Measurements from ENCODE around the gene SNTG2. TPM values are rescaled to one million over a fixed set of nuclear protein-coding genes. Genes with fewer than 3 reads are reported as not detected.

SNTG2 gene
- total RNA-seq, 1 experiment from 2014 or later, result 20.5 TPM

DNA sequence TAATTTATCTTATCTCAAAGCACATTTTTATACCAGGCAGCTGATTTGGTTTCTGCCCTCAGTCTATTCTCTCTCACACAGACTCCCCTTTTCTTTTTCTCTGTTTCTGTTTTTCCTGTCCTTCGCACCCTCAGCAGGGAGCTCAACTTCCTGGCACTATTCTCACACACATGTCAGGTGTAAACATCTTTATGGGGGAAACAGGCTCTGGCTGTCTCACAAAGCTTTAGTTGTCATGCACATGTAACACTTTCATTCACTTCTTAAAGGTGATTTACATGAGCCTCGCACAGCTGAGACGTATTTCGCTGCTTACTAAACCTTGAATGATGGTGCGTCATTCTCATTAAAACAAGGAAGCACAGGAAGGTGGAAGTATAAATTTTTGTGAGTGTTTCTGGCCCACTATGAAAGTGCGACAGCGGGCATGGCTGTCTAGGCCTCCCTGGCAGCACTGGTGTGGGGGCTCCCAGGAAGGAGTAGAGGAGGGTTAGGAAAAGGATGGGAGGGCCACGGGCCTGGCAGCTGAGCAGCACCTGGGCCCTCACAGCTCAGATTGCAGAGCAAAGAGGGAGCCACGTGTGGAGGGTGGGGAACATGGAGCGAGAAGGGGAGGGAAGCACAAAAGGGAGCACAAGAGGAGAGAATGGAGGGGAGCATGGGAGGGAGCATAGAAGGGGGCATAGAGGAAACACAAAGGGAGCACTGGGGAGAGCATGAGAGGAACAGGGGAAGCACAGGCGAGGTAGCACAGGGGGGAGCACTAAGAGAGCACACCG, 46.2 kb upstream of the SNTG2 start (continued):
- TF ChIP-seq, protein P1, sequence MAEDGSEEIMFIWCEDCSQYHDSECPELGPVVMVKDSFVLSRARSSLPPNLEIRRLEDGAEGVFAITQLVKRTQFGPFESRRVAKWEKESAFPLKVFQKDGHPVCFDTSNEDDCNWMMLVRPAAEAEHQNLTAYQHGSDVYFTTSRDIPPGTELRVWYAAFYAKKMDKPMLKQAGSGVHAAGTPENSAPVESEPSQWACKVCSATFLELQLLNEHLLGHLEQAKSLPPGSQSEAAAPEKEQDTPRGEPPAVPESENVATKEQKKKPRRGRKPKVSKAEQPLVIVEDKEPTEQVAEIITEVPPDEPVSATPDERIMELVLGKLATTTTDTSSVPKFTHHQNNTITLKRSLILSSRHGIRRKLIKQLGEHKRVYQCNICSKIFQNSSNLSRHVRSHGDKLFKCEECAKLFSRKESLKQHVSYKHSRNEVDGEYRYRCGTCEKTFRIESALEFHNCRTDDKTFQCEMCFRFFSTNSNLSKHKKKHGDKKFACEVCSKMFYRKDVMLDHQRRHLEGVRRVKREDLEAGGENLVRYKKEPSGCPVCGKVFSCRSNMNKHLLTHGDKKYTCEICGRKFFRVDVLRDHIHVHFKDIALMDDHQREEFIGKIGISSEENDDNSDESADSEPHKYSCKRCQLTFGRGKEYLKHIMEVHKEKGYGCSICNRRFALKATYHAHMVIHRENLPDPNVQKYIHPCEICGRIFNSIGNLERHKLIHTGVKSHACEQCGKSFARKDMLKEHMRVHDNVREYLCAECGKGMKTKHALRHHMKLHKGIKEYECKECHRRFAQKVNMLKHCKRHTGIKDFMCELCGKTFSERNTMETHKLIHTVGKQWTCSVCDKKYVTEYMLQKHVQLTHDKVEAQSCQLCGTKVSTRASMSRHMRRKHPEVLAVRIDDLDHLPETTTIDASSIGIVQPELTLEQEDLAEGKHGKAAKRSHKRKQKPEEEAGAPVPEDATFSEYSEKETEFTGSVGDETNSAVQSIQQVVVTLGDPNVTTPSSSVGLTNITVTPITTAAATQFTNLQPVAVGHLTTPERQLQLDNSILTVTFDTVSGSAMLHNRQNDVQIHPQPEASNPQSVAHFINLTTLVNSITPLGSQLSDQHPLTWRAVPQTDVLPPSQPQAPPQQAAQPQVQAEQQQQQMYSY (CRISPR knock-in tag; IDR thresholded peaks at IDR 0.05), result no peak
- TF ChIP-seq, protein P2, sequence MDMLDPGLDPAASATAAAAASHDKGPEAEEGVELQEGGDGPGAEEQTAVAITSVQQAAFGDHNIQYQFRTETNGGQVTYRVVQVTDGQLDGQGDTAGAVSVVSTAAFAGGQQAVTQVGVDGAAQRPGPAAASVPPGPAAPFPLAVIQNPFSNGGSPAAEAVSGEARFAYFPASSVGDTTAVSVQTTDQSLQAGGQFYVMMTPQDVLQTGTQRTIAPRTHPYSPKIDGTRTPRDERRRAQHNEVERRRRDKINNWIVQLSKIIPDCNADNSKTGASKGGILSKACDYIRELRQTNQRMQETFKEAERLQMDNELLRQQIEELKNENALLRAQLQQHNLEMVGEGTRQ (CRISPR knock-in tag; IDR thresholded peaks at IDR 0.05), result peak; percentile 52
- TF ChIP-seq ZNF121 (CRISPR knock-in tag; IDR thresholded peaks at IDR 0.05), result no peak

DNA sequence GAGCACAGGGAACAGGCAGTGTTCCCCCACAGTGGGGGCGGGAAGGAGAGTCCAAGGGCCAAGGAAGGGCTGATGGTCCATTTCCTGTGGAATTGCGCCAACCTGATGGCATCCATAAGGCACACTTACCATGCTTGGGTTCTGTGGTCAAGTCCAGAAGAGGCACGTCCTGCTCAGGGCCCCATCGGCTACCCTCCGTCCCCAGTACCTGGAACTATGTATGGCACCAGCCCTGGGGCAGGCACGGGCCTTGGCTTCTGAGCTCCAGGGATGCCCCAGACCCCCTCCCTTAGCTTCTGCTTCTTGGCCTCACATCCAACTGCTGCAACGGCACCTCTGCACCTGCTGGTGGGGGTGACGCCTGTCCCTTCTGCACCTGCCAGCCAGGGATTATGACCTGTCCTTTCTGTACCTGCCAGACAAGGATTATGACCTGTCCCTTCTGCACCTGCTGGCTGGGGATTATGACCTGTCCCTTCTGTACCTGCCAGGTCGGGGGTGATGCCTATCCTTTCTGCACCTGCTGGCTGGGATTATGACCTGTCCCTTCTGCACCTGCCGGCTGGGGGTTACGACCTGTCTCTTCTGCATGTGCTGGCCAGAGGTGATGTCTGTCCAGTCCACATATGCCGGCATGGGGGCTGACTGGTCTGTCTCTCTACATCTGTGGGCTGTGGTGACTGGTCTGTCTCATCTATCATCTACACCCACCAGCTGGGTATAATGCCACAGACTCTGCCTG, 45.4 kb upstream of the SNTG2 start:
- no peak for DNase-seq (ENCODE audit: low spot score)
- peaks cover 32% of the 10 kb centered on the region for H3K27me3 Mint-ChIP-seq (ENCODE audit: low read depth)
- TF ChIP-seq, protein P3, sequence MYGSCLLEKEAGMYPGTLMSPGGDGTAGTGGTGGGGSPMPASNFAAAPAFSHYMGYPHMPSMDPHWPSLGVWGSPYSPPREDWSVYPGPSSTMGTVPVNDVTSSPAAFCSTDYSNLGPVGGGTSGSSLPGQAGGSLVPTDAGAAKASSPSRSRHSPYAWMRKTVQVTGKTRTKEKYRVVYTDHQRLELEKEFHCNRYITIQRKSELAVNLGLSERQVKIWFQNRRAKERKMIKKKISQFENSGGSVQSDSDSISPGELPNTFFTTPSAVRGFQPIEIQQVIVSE (CRISPR knock-in tag; IDR thresholded peaks at IDR 0.05; ENCODE audit: borderline replicate concordance), result no peak
- TF ChIP-seq, protein P4, sequence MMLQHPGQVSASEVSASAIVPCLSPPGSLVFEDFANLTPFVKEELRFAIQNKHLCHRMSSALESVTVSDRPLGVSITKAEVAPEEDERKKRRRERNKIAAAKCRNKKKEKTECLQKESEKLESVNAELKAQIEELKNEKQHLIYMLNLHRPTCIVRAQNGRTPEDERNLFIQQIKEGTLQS (CRISPR knock-in tag; conservative IDR thresholded peaks at IDR 0.05), result 0 out of 2 replicates have a peak, but pooled peaks have one; percentile 41
- TF ChIP-seq, protein P5, sequence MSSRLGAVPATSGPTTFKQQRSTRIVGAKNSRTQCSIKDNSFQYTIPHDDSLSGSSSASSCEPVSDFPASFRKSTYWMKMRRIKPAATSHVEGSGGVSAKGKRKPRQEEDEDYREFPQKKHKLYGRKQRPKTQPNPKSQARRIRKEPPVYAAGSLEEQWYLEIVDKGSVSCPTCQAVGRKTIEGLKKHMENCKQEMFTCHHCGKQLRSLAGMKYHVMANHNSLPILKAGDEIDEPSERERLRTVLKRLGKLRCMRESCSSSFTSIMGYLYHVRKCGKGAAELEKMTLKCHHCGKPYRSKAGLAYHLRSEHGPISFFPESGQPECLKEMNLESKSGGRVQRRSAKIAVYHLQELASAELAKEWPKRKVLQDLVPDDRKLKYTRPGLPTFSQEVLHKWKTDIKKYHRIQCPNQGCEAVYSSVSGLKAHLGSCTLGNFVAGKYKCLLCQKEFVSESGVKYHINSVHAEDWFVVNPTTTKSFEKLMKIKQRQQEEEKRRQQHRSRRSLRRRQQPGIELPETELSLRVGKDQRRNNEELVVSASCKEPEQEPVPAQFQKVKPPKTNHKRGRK (CRISPR knock-in tag; IDR thresholded peaks at IDR 0.05; ENCODE audit: borderline replicate concordance), result 0 out of 2 replicates have a peak, but pooled peaks have one; percentile 28
- TF ChIP-seq ZNF263 (CRISPR knock-in tag; IDR thresholded peaks at IDR 0.05; ENCODE audit: low read depth), result peak; percentile 13; the same call in 1 of the 2 replicates
- POLR2A ChIA-PET, result no interaction called here
- peaks cover 6% of the 10 kb centered on the region for H3K9me3 Mint-ChIP-seq
- H3K4me3 Mint-ChIP-seq, result no peak overlapping the region
- no peak overlapping the region for H3K27ac Mint-ChIP-seq
- CTCF ChIA-PET, result interaction anchor here (0.6 to 3.0 kb wide), 5 partner anchors 13 to 646 kb away, joined by 3 to 16 read pairs (median 4); partner anchors contain the start of gene TMEM18
- peaks cover 32% of the 10 kb centered on the region for H3K4me1 Mint-ChIP-seq
- peak; percentile 8; the same call in 1 of the 2 replicates for ATAC-seq
- H3K36me3 Mint-ChIP-seq, result peaks cover 16% of the 10 kb centered on the region

DNA sequence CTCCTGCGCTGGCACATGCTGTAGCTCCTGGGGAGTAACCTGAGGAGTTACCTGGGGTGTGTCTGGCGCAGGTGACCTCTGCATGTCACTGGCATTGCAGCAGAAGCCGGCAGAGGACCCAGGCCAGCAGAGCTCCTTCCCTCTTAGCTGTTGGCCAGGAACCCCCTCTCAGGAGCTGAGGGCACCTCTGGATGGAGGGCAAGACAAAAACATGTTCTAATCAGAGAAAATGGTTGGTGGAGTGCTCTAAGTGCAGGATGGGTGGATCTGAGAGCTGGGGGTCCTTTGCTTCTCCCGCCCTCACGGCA, 44.9 kb upstream of the SNTG2 start:
- ChIA-PET POLR2A (no interaction called here), CTCF (interaction anchor here (0.6 kb wide), 1 partner anchor 12 kb away, joined by 3 read pairs; no protein-coding TSS in a partner anchor)
- no peak overlapping the region for H3K4me3 Mint-ChIP-seq
- no peak overlapping the region for H3K27ac Mint-ChIP-seq
- peaks cover 32% of the 10 kb centered on the region for H3K4me1 Mint-ChIP-seq
- H3K27me3 Mint-ChIP-seq (ENCODE audit: low read depth), result peaks cover 37% of the 10 kb centered on the region
- no peak for ATAC-seq
- H3K9me3 Mint-ChIP-seq, result peaks cover 6% of the 10 kb centered on the region
- DNase-seq (ENCODE audit: low spot score), result no peak
- TF ChIP-seq MYBL2 (CRISPR knock-in tag; IDR thresholded peaks at IDR 0.05) (no peak), CREM (CRISPR knock-in tag; IDR thresholded peaks at IDR 0.05) (no peak), PRRX2 (CRISPR knock-in tag; IDR thresholded peaks at IDR 0.05) (no peak), NR2C2 (CRISPR knock-in tag; IDR thresholded peaks at IDR 0.05) (no peak), TEAD1 (CRISPR knock-in tag; IDR thresholded peaks at IDR 0.05) (no peak), ZNF263 (CRISPR knock-in tag; IDR thresholded peaks at IDR 0.05; ENCODE audit: low read depth) (no peak)
- TF ChIP-seq, protein P6, sequence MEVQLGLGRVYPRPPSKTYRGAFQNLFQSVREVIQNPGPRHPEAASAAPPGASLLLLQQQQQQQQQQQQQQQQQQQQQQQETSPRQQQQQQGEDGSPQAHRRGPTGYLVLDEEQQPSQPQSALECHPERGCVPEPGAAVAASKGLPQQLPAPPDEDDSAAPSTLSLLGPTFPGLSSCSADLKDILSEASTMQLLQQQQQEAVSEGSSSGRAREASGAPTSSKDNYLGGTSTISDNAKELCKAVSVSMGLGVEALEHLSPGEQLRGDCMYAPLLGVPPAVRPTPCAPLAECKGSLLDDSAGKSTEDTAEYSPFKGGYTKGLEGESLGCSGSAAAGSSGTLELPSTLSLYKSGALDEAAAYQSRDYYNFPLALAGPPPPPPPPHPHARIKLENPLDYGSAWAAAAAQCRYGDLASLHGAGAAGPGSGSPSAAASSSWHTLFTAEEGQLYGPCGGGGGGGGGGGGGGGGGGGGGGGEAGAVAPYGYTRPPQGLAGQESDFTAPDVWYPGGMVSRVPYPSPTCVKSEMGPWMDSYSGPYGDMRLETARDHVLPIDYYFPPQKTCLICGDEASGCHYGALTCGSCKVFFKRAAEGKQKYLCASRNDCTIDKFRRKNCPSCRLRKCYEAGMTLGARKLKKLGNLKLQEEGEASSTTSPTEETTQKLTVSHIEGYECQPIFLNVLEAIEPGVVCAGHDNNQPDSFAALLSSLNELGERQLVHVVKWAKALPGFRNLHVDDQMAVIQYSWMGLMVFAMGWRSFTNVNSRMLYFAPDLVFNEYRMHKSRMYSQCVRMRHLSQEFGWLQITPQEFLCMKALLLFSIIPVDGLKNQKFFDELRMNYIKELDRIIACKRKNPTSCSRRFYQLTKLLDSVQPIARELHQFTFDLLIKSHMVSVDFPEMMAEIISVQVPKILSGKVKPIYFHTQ (CRISPR knock-in tag; IDR thresholded peaks at IDR 0.05), result no peak
- TF ChIP-seq, protein P7, sequence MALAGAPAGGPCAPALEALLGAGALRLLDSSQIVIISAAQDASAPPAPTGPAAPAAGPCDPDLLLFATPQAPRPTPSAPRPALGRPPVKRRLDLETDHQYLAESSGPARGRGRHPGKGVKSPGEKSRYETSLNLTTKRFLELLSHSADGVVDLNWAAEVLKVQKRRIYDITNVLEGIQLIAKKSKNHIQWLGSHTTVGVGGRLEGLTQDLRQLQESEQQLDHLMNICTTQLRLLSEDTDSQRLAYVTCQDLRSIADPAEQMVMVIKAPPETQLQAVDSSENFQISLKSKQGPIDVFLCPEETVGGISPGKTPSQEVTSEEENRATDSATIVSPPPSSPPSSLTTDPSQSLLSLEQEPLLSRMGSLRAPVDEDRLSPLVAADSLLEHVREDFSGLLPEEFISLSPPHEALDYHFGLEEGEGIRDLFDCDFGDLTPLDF (CRISPR knock-in tag; IDR thresholded peaks at IDR 0.05), result no peak
- TF ChIP-seq, protein P8, sequence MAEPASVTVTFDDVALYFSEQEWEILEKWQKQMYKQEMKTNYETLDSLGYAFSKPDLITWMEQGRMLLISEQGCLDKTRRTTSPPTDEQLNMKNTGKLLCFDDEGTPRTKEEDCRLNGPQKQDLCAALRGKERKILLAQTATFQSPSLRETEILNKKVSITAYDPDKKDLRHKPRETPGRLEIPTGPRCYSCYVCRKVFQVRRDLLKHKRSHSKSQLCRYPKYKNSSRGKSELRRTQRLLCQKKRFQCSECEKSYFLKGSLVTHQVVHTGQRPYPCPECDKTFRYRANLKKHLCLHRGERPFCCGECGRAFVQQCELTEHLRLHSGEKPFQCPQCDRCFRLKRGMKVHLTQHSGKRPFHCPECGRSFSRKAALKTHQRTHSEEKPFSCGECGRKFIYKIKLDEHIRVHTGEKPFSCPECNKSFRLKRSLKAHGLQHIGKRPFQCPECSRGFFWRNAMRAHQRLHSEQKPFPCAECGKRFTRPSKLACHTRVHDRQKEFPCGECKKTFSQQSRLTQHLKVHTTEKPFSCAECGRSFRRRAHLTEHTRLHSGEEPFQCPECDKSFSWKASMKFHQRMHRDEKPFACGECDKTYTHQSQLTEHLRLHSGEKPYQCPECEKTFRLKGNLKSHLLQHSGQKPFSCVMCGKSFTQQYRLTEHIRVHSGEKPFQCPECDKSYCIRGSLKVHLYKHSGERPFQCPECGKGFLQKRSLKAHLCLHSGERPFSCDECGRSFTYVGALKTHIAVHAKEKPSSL (CRISPR knock-in tag; conservative IDR thresholded peaks at IDR 0.05), result no peak
- H3K36me3 Mint-ChIP-seq, result peaks cover 16% of the 10 kb centered on the region
